HepG2 (cell line): ENCODE results near the gene AHSG. TPM values are rescaled to one million over a fixed set of nuclear protein-coding genes. Genes with fewer than 3 reads are reported as not detected.
A peak's percentile ranks its signal among the peaks of the same experiment; 100 is the strongest.

ENCODE experiments used
- CCAR2 ChIP-seq: fragments of 200-400 bp; formaldehyde crosslinking; optimal IDR thresholded peaks from 2 replicates; pipeline ENCODE3; 2018; ENCODE audit warnings: low read depth, mild to moderate bottlenecking, low read length, moderate library complexity
- CREM ChIP-seq, 2 experiments: sonication (generic) in 1 of 2; formaldehyde crosslinking in 1 of 2; IDR thresholded peaks; 2 replicates each; pipeline versions ENCODE4 v1.4.0 to v1.6.1; 2016 to 2020; ENCODE audit warnings: antibody characterized with exemption in 1 of 2, mild to moderate bottlenecking in 1 of 2, missing genetic modification reagents in 1 of 2
- ELF1 ChIP-seq: sonication (generic); formaldehyde crosslinking; IDR thresholded peaks from 2 replicates; pipeline ENCODE4 v1.4.0; 2020; ENCODE audit warnings: missing genetic modification reagents
- JUND ChIP-seq: sonication (generic); formaldehyde crosslinking; IDR thresholded peaks from 2 replicates; pipeline ENCODE4 v1.8.0; 2022; ENCODE audit warnings: mild to moderate bottlenecking, missing genetic modification reagents
- LCORL ChIP-seq, 2 experiments: fragments of 450-650 bp in 1 of 2; sonication (generic) in 1 of 2; formaldehyde crosslinking in 1 of 2; IDR thresholded peaks; 2 replicates each; pipeline versions ENCODE4 v1.5.0 to v1.6.1; 2017 to 2020; ENCODE audit warnings: antibody characterized with exemption in 1 of 2, missing genetic modification reagents in 1 of 2
- MTF1 ChIP-seq: sonication (generic); formaldehyde crosslinking; IDR thresholded peaks from 2 replicates; pipeline ENCODE4 v1.5.0; 2020; ENCODE audit warnings: missing genetic modification reagents
- NCOA2 ChIP-seq: sonication (generic); formaldehyde crosslinking; IDR thresholded peaks from 2 replicates; pipeline ENCODE4 v1.8.0; 2022; ENCODE audit warnings: inconsistent platforms
- NCOR1 ChIP-seq: fragments of 200-600 bp; sonication (generic); IDR thresholded peaks from 2 replicates; pipeline ENCODE4 v1.7.0; 2017; ENCODE audit warnings: antibody characterized with exemption, low read length, borderline replicate concordance
- PHF20 ChIP-seq: sonication (generic); formaldehyde crosslinking; IDR thresholded peaks from 2 replicates; pipeline ENCODE4 v1.5.0; 2020; ENCODE audit warnings: mild to moderate bottlenecking, missing genetic modification reagents
- SCMH1 ChIP-seq: sonication (generic); formaldehyde crosslinking; IDR thresholded peaks from 2 replicates; pipeline ENCODE4 v1.9.0; 2021; ENCODE audit warnings: missing genetic modification reagents, mild to moderate bottlenecking, borderline replicate concordance
- SKI ChIP-seq: fragments of 450-650 bp; IDR thresholded peaks from one replicate; pipeline ENCODE4 v1.6.1; 2018; ENCODE audit warnings: mild to moderate bottlenecking; ENCODE audit not compliant: partially characterized antibody
- SMC3 ChIP-seq: IDR thresholded peaks from 2 replicates; pipeline ENCODE4 v1.6.1; 2011; ENCODE audit warnings: low read length, improper control_type of control experiment
- ZBTB21 ChIP-seq: sonication (generic); formaldehyde crosslinking; IDR thresholded peaks from 2 replicates; pipeline ENCODE4 v1.4.0; 2020; ENCODE audit warnings: missing genetic modification reagents
- ZBTB3 ChIP-seq: sonication (generic); formaldehyde crosslinking; IDR thresholded peaks from 2 replicates; pipeline ENCODE4 v1.4.0; 2020; ENCODE audit warnings: low read depth, mild to moderate bottlenecking, moderate library complexity, missing genetic modification reagents, borderline replicate concordance
- ZIK1 ChIP-seq: sonication (generic); formaldehyde crosslinking; IDR thresholded peaks from 2 replicates; pipeline ENCODE4 v1.5.0; 2020; ENCODE audit warnings: mild to moderate bottlenecking, low read depth, missing genetic modification reagents, borderline replicate concordance
- ZNF263 ChIP-seq: sonication (generic); formaldehyde crosslinking; IDR thresholded peaks from 2 replicates; pipeline ENCODE4 v1.4.0; 2020; ENCODE audit warnings: missing genetic modification reagents
- ZNF3 ChIP-seq: IDR thresholded peaks from 2 replicates; pipeline ENCODE4 v1.7.0; 2017; ENCODE audit warnings: inconsistent platforms
- ZNF614 ChIP-seq: IDR thresholded peaks from 2 replicates; pipeline ENCODE4 v1.6.1; 2018; ENCODE audit warnings: missing biosample characterization, missing genetic modification reagents, inconsistent platforms, borderline replicate concordance
- ZNF674 ChIP-seq: sonication (generic); formaldehyde crosslinking; IDR thresholded peaks from 2 replicates; pipeline ENCODE4 v1.5.0; 2020; ENCODE audit warnings: low read depth, mild to moderate bottlenecking, missing genetic modification reagents
- ZNF776 ChIP-seq: sonication (generic); formaldehyde crosslinking; IDR thresholded peaks from 2 replicates; pipeline ENCODE4 v1.4.0; 2020; ENCODE audit warnings: mild to moderate bottlenecking, missing genetic modification reagents
- polyA plus RNA-seq, 8 experiments: library from polyadenylated mRNA; depleted of rRNA in 3 of 8; stranded (reverse) in 7 of 8; unstranded in 1 of 8; fragments of >200 nt; fragmentation: Illumina TruSeq in 4 of 8; extraction: Trizol in 4 of 8; gene quantifications; 2 replicates each; pipeline versions ENCODE4 v1.2.1 to v1.2.3, GENCODE V29; 2011 to 2016; ENCODE audit warnings: low read depth in 4 of 8, missing spikeins in 1 of 8, mixed read lengths in 1 of 8; ENCODE audit not compliant: insufficient read depth in 1 of 8
- total RNA-seq, 5 experiments: library from RNA; depleted of rRNA; stranded (reverse); fragments of >200 nt; fragmentation: Illumina TruSeq; extraction: Trizol; gene quantifications; 2 replicates each; pipeline ENCODE4 v1.2.3, GENCODE V29; 2016; ENCODE audit warnings: low read depth in 1 of 5
- TF ChIP-seq, protein P1 (sequence below): sonication (generic); formaldehyde crosslinking; IDR thresholded peaks from 2 replicates; pipeline ENCODE4 v1.4.0; 2020; ENCODE audit warnings: missing genetic modification reagents
- TF ChIP-seq, protein P2 (sequence below): IDR thresholded peaks from 2 replicates; pipeline ENCODE4 v1.6.1; 2012; ENCODE audit warnings: low read depth, low read length, improper control_type of control experiment
- TF ChIP-seq, protein P3 (sequence below): sonication (generic); formaldehyde crosslinking; IDR thresholded peaks from 2 replicates; pipeline ENCODE4 v1.8.0; 2022; ENCODE audit warnings: mild to moderate bottlenecking, missing genetic modification reagents
- TF ChIP-seq, protein P4 (sequence below): sonication (generic); formaldehyde crosslinking; IDR thresholded peaks from 2 replicates; pipeline ENCODE4 v1.5.0; 2020; ENCODE audit warnings: missing genetic modification reagents

Gene AHSG
- total and polyA plus RNA-seq, 2 of the 13 experiments (the other 11 are each of a cell fraction or from before 2014, with no cell fraction given): 2,043 to 19,152 TPM

DNA sequence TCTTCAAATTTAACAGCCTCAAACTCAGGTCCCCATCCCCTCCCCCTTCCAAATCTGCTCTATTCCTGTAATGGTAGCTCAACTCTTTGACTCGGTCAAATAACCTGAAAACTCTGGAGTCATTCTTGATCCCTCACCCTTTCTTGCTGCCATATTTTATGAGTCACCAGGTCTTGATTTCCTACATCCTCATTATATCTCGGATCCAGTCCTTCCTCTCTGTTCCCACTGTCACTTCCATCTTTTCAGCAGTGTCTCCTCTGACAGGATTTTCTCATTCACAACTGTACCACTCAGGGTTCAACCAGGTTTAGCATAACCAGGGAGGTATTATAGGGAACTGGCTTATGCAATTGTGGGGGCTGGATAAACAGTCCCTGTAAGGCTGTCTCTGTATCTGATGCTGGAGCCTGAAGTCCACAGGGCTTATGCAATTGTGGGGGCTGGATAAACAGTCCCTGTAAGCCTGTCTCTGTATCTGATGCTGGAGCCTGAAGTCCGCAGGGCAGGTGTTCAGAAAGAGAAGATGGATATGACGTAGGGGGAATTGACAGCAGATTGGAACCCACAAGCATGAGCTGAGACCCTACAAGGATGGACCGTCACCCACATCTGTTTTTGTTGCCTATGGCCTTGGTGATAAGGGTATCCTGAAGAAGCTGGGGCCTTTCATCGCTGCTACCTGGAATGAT, 18.2 kb downstream of the AHSG start (continued):
- TF ChIP-seq, protein P1, sequence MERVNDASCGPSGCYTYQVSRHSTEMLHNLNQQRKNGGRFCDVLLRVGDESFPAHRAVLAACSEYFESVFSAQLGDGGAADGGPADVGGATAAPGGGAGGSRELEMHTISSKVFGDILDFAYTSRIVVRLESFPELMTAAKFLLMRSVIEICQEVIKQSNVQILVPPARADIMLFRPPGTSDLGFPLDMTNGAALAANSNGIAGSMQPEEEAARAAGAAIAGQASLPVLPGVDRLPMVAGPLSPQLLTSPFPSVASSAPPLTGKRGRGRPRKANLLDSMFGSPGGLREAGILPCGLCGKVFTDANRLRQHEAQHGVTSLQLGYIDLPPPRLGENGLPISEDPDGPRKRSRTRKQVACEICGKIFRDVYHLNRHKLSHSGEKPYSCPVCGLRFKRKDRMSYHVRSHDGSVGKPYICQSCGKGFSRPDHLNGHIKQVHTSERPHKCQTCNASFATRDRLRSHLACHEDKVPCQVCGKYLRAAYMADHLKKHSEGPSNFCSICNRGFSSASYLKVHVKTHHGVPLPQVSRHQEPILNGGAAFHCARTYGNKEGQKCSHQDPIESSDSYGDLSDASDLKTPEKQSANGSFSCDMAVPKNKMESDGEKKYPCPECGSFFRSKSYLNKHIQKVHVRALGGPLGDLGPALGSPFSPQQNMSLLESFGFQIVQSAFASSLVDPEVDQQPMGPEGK: peak; percentile 99
- TF ChIP-seq SMC3: peak; percentile 17; the same call in 1 of the 2 replicates
- no peak for TF ChIP-seq ZBTB3 (CRISPR knock-in tag)
- no peak for TF ChIP-seq CCAR2
- no peak for TF ChIP-seq ZNF674
- TF ChIP-seq SKI: peak; percentile 88
- TF ChIP-seq ZBTB21 (CRISPR knock-in tag): 0 out of 2 replicates have a peak, but pooled peaks have one; percentile 20
- TF ChIP-seq ZNF776 (CRISPR knock-in tag): no peak
- TF ChIP-seq, protein P2, sequence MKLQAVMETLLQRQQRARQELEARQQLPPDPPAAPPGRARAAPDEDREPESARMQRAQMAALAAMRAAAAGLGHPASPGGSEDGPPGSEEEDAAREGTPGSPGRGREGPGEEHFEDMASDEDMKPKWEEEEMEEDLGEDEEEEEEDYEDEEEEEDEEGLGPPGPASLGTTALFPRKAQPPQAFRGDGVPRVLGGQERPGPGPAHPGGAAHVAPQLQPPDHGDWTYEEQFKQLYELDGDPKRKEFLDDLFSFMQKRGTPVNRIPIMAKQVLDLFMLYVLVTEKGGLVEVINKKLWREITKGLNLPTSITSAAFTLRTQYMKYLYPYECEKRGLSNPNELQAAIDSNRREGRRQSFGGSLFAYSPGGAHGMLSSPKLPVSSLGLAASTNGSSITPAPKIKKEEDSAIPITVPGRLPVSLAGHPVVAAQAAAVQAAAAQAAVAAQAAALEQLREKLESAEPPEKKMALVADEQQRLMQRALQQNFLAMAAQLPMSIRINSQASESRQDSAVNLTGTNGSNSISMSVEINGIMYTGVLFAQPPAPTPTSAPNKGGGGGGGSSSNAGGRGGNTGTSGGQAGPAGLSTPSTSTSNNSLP: peak; percentile 68
- TF ChIP-seq ZIK1 (CRISPR knock-in tag): no peak
- TF ChIP-seq SCMH1: no peak
- 0 out of 2 replicates have a peak, but pooled peaks have one; percentile 14 for TF ChIP-seq ZNF263
- 0 out of 2 replicates have a peak, but pooled peaks have one; percentile 16 for TF ChIP-seq LCORL (IDR thresholded peaks at IDR 0.05)
- peak; percentile 80 for TF ChIP-seq LCORL (CRISPR knock-in tag; IDR thresholded peaks at IDR 0.05)
- peak; percentile 70; the same call in 1 of the 2 replicates for TF ChIP-seq JUND
- TF ChIP-seq, protein P3, sequence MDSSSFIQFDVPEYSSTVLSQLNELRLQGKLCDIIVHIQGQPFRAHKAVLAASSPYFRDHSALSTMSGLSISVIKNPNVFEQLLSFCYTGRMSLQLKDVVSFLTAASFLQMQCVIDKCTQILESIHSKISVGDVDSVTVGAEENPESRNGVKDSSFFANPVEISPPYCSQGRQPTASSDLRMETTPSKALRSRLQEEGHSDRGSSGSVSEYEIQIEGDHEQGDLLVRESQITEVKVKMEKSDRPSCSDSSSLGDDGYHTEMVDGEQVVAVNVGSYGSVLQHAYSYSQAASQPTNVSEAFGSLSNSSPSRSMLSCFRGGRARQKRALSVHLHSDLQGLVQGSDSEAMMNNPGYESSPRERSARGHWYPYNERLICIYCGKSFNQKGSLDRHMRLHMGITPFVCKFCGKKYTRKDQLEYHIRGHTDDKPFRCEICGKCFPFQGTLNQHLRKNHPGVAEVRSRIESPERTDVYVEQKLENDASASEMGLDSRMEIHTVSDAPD (CRISPR knock-in tag): 0 out of 2 replicates have a peak, but pooled peaks have one; percentile 33
- TF ChIP-seq ZNF614 (CRISPR knock-in tag): no peak
- TF ChIP-seq, protein P4, sequence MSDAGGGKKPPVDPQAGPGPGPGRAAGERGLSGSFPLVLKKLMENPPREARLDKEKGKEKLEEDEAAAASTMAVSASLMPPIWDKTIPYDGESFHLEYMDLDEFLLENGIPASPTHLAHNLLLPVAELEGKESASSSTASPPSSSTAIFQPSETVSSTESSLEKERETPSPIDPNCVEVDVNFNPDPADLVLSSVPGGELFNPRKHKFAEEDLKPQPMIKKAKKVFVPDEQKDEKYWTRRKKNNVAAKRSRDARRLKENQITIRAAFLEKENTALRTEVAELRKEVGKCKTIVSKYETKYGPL (CRISPR knock-in tag): peak; percentile 97
- peak; percentile 79 for TF ChIP-seq NCOA2 (CRISPR knock-in tag)
- TF ChIP-seq ELF1: no peak
- no peak for TF ChIP-seq ZNF3
- peak; percentile 88 for TF ChIP-seq NCOR1
- no peak for TF ChIP-seq MTF1 (CRISPR knock-in tag)
- peak; percentile 16; the same call in 1 of the 2 replicates for TF ChIP-seq PHF20
- peak; percentile 79; the same call in 1 of the 2 replicates for TF ChIP-seq CREM (IDR thresholded peaks at IDR 0.05)
- no peak for TF ChIP-seq CREM (CRISPR knock-in tag; IDR thresholded peaks at IDR 0.05)
